Muscle of back (tissue), 11 donors: ENCODE results near the gene TBL1XR1. TPM values are rescaled to one million over a fixed set of nuclear protein-coding genes. Genes with fewer than 3 reads are reported as not detected.
"Not testable (repeated sequence)": the region's sequence is repeated elsewhere in the genome, so short reads cannot be mapped to it uniquely, and the experiment has no call there.

Experiments
- DNase-seq, 3 donors: peaks; one replicate each; pipeline versions ENCODE4 v3.0.0 to v3.0.0-alpha.2; 2013
- polyA plus RNA-seq, 10 donors: library from polyadenylated mRNA; unstranded; fragments of 120-200 nt; gene quantifications; one replicate each; pipeline ENCODE4 v1.2.1, GENCODE V29; 2013; ENCODE audit not compliant: insufficient read length in 10 of 10

TBL1XR1 gene
- polyA plus RNA-seq, 10 donors = 51.7 to 89.0 (median 71.1) TPM

- no peak for DNase-seq
These were observed 157.6 kb downstream of the TBL1XR1 start for GRCh38 chr3:177039490-177040274.

GRCh38 chr3:177037241-177037640 lies 160.0 kb downstream of the TBL1XR1 start:
- no peak for DNase-seq

GRCh38 chr3:177035676-177036075 lies 161.6 kb downstream of the TBL1XR1 start:
- no peak for DNase-seq

- no peak for DNase-seq
These were observed 162.3 kb downstream of the TBL1XR1 start for GRCh38 chr3:177034832-177035475.

- no peak for DNase-seq
These were observed 170.6 kb downstream of the TBL1XR1 start for GRCh38 chr3:177026505-177027277.

GRCh38 chr3:177015881-177016280 lies 181.4 kb downstream of the TBL1XR1 start:
- DNase-seq = no peak

- DNase-seq = no peak
These were observed 183.5 kb downstream of the TBL1XR1 start for GRCh38 chr3:177013681-177014280.

GRCh38 chr3:177005718-177006405 lies 191.4 kb downstream of the TBL1XR1 start:
- DNase-seq = no peak

GRCh38 chr3:177000159-177000558 lies 197.1 kb downstream of the TBL1XR1 start:
- not testable (repeated sequence) for DNase-seq

GRCh38 chr3:176995946-176996345 lies 201.3 kb downstream of the TBL1XR1 start:
- DNase-seq = no peak

GRCh38 chr3:176994891-176995781 lies 202.1 kb downstream of the TBL1XR1 start:
- no peak for DNase-seq

- DNase-seq = no peak
These were observed 202.9 kb downstream of the TBL1XR1 start for GRCh38 chr3:176994393-176994792.

- DNase-seq = no peak
These were observed 204.3 kb downstream of the TBL1XR1 start for GRCh38 chr3:176992978-176993377.

- DNase-seq = no peak
These were observed 204.7 kb downstream of the TBL1XR1 start for GRCh38 chr3:176992565-176992964.

- DNase-seq = no peak
These were observed 208.5 kb downstream of the TBL1XR1 start for GRCh38 chr3:176988795-176989194.

- no peak for DNase-seq
These were observed 209.2 kb downstream of the TBL1XR1 start for GRCh38 chr3:176987901-176988650.

- no peak for DNase-seq
These were observed 218.8 kb downstream of the TBL1XR1 start for GRCh38 chr3:176978441-176978840.

- DNase-seq = no peak
These were observed 220.0 kb downstream of the TBL1XR1 start for GRCh38 chr3:176977331-176977730.

- no peak for DNase-seq
These were observed 220.7 kb downstream of the TBL1XR1 start for GRCh38 chr3:176976586-176976985.

GRCh38 chr3:176974279-176974678 lies 223.0 kb downstream of the TBL1XR1 start:
- no peak for DNase-seq
